ENCODE measurements around the gene SLC1A5.
"Not testable (repeated sequence)": the region's sequence is repeated elsewhere in the genome, so short reads cannot be mapped to it uniquely, and the experiment has no call there.

The SLC1A5 gene

DNA sequence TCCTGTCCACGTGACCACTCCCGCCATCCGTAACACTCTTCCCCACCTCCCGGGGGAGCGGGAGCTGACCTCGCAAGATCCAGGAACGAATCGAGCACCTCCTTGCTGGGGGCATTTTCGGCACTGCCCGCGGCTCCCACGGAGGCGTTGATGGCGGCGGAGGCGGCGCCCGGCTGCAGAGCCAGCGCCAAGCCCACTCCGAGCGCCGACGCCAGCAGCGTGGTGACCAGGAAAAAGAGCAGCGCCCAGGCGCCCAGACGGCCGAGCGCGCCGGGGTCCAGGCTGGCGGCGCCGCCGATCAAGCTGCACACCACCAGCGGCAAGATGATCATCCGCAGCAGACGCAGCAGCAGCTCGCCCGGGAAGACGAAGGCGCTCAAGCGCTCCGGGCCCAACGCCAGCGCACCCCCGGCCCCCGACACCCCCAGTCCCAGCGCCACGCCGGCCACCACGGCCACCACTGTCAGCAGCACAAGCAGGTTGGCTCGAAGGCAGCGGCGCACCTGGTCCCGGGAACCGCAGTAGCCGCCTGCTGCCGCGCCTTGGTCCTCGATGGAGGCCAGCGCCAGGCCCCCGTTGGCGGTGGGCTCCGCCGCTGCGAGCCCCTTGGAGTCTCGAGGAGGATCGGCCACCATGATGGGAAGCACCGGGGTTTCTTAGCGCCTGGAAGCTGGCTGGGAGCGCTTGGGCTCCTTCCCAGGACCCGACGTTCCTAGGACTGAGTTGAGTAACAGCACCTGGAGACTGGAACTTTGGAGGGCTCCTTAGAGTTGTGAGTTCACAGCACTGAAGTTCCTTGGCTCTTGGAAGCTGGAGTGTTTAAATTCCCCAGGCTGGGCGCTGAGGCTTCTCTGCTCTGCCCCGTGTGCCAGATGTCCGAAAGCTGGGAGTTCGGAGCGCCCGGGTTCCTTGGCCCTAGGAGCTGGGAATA, 798 bp downstream of the SLC1A5 start:
- ATAC-seq (replicated peaks) (no peak), DNase-seq (peak in 2 of 3 experiments; percentile 28)
- Mint-ChIP-seq H3K4me3 (peak overlapping the region; percentile 97 to 99), H3K9me3 (no peaks in the 10 kb centered on the region), H3K27ac (peak overlapping the region; percentile 97 to 98), H3K27me3 (no peaks in the 10 kb centered on the region), H3K4me1 (ENCODE audit: low read depth in 2 of 2) (peaks cover 62 to 66% of the 10 kb centered on the region in 2 donors), H3K36me3 (ENCODE audit: insufficient read depth) (peaks cover 51% of the 10 kb centered on the region)

- Mint-ChIP-seq H3K36me3 (ENCODE audit: insufficient read depth) (peaks cover 54% of the 10 kb centered on the region), H3K4me1 (ENCODE audit: low read depth in 2 of 2) (peaks cover 59 to 62% of the 10 kb centered on the region in 2 donors), H3K27ac (peak overlapping the region; percentile 97 to 98), H3K27me3 (no peaks in the 10 kb centered on the region), H3K4me3 (peak overlapping the region; percentile 97 to 99), H3K9me3 (no peaks in the 10 kb centered on the region)
- ATAC-seq (replicated peaks) (no peak), DNase-seq (no peak)
Observed at GRCh38 chr19:46787040-46787330, 1.4 kb downstream of the SLC1A5 start.

GRCh38 chr19:46786236-46787039, 2.0 kb downstream of the SLC1A5 start:
- Mint-ChIP-seq H3K27me3 (no peaks in the 10 kb centered on the region), H3K4me1 (ENCODE audit: low read depth in 2 of 2) (peaks cover 58% of the 10 kb centered on the region in 2 donors), H3K9me3 (no peaks in the 10 kb centered on the region), H3K4me3 (peak overlapping the region; percentile 97 to 99), H3K27ac (peak overlapping the region; percentile 97 to 98), H3K36me3 (ENCODE audit: insufficient read depth) (peaks cover 59% of the 10 kb centered on the region)
- DNase-seq (peak; percentile 63 to 76 (median 70)), ATAC-seq (replicated peaks) (peak; percentile 72)

DNA sequence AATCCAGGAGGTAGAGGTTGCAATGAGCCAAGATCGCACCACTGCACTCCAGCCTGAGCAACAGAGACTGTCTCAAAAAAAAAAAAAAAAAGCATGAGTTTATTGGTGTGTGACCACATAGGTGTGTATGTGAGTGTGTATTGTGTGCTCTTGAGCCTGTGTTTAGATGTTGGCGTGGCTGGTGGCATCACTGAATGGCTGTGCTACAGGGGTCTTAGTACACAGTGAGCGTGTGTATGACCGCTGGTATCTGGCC, 2.5 kb downstream of the SLC1A5 start:
- no peak for DNase-seq
- Mint-ChIP-seq H3K36me3 (ENCODE audit: insufficient read depth) (peaks cover 65% of the 10 kb centered on the region), H3K4me1 (ENCODE audit: low read depth in 2 of 2) (peaks cover 55 to 58% of the 10 kb centered on the region in 2 donors), H3K27ac (peak overlapping the region; percentile 97 to 98), H3K9me3 (no peaks in the 10 kb centered on the region), H3K27me3 (no peaks in the 10 kb centered on the region), H3K4me3 (peak overlapping the region; percentile 97 to 99)
- peak; percentile 11 for ATAC-seq (replicated peaks)

- H3K27me3 Mint-ChIP-seq: no peaks in the 10 kb centered on the region
- H3K9me3 Mint-ChIP-seq: no peaks in the 10 kb centered on the region
- peaks cover 55 to 58% of the 10 kb centered on the region in 2 donors for H3K4me1 Mint-ChIP-seq (ENCODE audit: low read depth in 2 of 2)
- peak overlapping the region; percentile 97 to 99 for H3K4me3 Mint-ChIP-seq
- ATAC-seq (replicated peaks): no peak
- H3K36me3 Mint-ChIP-seq (ENCODE audit: insufficient read depth): peaks cover 65% of the 10 kb centered on the region
- H3K27ac Mint-ChIP-seq: peak overlapping the region; percentile 97 to 98
- no peak for DNase-seq
Observed at GRCh38 chr19:46785054-46785979, 3.1 kb downstream of the SLC1A5 start.

GRCh38 chr19:46784262-46785053, 3.9 kb downstream of the SLC1A5 start:
- peak overlapping the region; percentile 97 to 98 for H3K27ac Mint-ChIP-seq
- DNase-seq: peak in 2 of 3 experiments; percentile 17 to 21
- H3K9me3 Mint-ChIP-seq: no peaks in the 10 kb centered on the region
- H3K36me3 Mint-ChIP-seq (ENCODE audit: insufficient read depth): peaks cover 65% of the 10 kb centered on the region
- no peaks in the 10 kb centered on the region for H3K27me3 Mint-ChIP-seq
- peak; percentile 3 for ATAC-seq (replicated peaks)
- peaks cover 55 to 58% of the 10 kb centered on the region in 2 donors for H3K4me1 Mint-ChIP-seq (ENCODE audit: low read depth in 2 of 2)
- peak overlapping the region; percentile 97 to 99 for H3K4me3 Mint-ChIP-seq

GRCh38 chr19:46783670-46784069, 4.7 kb downstream of the SLC1A5 start:
- H3K27me3 Mint-ChIP-seq: no peaks in the 10 kb centered on the region
- no peak for ATAC-seq (replicated peaks)
- no peaks in the 10 kb centered on the region for H3K9me3 Mint-ChIP-seq
- H3K36me3 Mint-ChIP-seq (ENCODE audit: insufficient read depth): peaks cover 73% of the 10 kb centered on the region
- H3K27ac Mint-ChIP-seq: peak overlapping the region; percentile 97 to 98
- peaks cover 51 to 55% of the 10 kb centered on the region in 2 donors for H3K4me1 Mint-ChIP-seq (ENCODE audit: low read depth in 2 of 2)
- no peak for DNase-seq
- H3K4me3 Mint-ChIP-seq: peak overlapping the region; percentile 97 to 99

DNA sequence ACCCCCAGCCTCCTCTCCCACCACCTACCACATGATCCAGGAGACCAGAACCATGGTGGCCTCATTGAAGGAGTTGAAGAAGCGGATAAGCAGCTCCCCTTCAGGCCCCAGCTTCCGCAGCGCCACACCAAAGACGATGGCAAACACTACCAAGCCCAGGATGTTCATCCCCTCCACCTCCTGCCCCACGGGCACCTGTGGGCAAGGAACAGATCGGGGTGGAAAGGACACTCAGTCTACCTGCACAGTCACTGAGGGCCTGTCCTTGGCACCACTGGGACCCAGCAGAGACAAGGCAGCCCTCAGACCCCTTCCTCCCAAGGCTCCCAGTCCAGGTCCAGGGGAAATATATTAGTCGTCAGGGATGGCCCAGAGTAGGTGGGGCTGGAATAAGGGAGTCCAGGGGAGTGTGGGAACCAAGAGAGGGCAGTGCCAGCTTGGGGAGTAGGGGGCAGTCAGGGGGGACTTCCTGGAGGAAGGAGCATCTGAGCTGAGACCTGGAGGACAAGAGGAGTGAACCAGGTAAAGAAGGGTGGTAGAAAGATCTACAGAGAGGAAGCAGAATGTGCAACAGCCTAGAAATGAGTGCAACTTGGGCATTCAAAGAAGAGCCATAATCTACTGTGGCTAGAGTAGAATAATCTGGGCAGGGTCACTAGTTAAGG, 5.9 kb downstream of the SLC1A5 start:
- Mint-ChIP-seq H3K9me3 (no peaks in the 10 kb centered on the region), H3K27me3 (no peaks in the 10 kb centered on the region), H3K4me3 (peak overlapping the region; percentile 97 to 99), H3K4me1 (ENCODE audit: low read depth in 2 of 2) (peaks cover 48 to 54% of the 10 kb centered on the region in 2 donors), H3K27ac (peak overlapping the region; percentile 97 to 98), H3K36me3 (ENCODE audit: insufficient read depth) (peaks cover 71% of the 10 kb centered on the region)
- ATAC-seq (replicated peaks) (no peak), DNase-seq (no peak)

- H3K27ac Mint-ChIP-seq: peak overlapping the region in 1 of 2 donors; percentile 72
- peaks cover 7 to 14% of the 10 kb centered on the region in 2 donors for H3K4me1 Mint-ChIP-seq (ENCODE audit: low read depth in 2 of 2)
- H3K4me3 Mint-ChIP-seq, H3K27me3 Mint-ChIP-seq, DNase-seq, H3K9me3 Mint-ChIP-seq: not testable (repeated sequence)
- peaks cover 66% of the 10 kb centered on the region for H3K36me3 Mint-ChIP-seq (ENCODE audit: insufficient read depth)
- ATAC-seq (replicated peaks): peak; percentile 31
Observed at GRCh38 chr19:46777956-46778645, 10.3 kb downstream of the SLC1A5 start.

DNA sequence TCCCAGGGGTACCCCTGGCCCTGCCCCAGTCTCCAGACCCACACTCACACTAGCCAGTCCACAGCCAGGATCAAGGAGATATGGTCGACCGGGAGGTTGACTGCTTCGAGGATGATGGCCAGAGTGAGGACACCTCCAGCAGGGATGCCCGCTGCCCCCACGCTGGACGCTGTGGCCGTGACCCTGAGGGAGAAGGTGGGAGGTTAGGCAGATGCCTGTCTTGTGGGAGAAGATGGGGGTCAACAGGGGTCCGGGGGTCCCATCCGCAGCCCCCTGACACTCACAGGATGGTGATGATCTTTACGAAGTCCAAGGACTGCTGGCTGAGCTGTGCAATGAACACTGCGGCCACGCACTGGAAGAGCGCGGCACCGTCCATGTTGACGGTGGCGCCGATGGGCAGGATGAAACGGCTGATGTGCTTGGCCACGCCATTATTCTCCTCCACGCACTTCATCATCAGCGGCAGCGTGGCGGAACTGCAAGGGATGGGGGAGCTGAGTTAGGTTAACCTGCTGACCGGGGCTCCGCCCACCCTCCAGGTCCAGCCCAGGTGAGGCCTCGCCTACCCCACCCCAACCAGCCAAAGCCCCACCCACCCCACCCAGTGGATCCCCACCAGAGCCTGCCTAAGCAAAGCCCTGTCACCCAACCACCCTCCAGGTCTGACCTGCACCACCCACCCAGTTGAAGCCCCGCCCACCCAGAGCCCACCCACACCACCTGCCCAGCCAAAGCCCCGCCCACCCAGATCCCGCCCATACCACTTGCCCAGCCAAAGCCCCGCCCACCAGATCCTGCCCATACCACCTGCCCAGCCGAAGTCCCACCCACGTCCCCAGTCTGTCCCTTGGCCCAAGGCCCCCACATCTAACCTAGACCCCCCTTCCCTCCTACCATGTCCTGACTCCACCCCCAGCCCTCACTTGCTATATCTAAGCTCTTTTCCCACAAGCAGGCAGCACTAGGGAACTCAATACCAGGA, 11.2 kb downstream of the SLC1A5 start:
- no peaks in the 10 kb centered on the region for H3K9me3 Mint-ChIP-seq
- DNase-seq: no peak
- H3K4me1 Mint-ChIP-seq (ENCODE audit: low read depth in 2 of 2): peaks cover 0 to 7% of the 10 kb centered on the region in 2 donors
- H3K27ac Mint-ChIP-seq: peak overlapping the region in 1 of 2 donors; percentile 72
- H3K4me3 Mint-ChIP-seq: no peak overlapping the region
- peaks cover 61% of the 10 kb centered on the region for H3K36me3 Mint-ChIP-seq (ENCODE audit: insufficient read depth)
- no peaks in the 10 kb centered on the region for H3K27me3 Mint-ChIP-seq
- ATAC-seq (replicated peaks): no peak
